Endothelial cell of umbilical vein (primary cell): ENCODE results near the gene ENHO.

ENCODE experiments used
- CTCF ChIP-seq, 2 donors: IDR thresholded peaks; 1 replicate in 1 of 2; 2 replicates in 1 of 2; pipeline ENCODE4 v1.5.1; 2011; ENCODE audit warnings: low read length in 2 of 2, mild to moderate bottlenecking in 2 of 2, moderate library complexity in 2 of 2, control low read depth in 1 of 2, inconsistent platforms in 1 of 2, low read depth in 1 of 2; ENCODE audit not compliant: insufficient read depth in 1 of 2; ENCODE audit errors: extremely low read depth in 1 of 2
- EZH2 ChIP-seq: IDR thresholded peaks from 2 replicates; pipeline ENCODE4 v1.6.1; 2012; ENCODE audit warnings: borderline replicate concordance, low read depth, mild to moderate bottlenecking, moderate library complexity, low read length, inconsistent platforms; ENCODE audit not compliant: severe bottlenecking
- MAX ChIP-seq: IDR thresholded peaks from 2 replicates; pipeline ENCODE4 v1.6.1; 2011; ENCODE audit not compliant: insufficient read depth, insufficient read length
- MYC ChIP-seq: IDR thresholded peaks from one replicate; pipeline ENCODE4 v1.6.1; 2011; ENCODE audit warnings: mild to moderate bottlenecking, low read depth, low read length

GRCh38 chr9:34551751-34552605 lies 29.2 kb upstream of the ENHO start:
- TF ChIP-seq MAX (no peak), EZH2 (no peak), CTCF (IDR thresholded peaks at IDR 0.05; ENCODE audit: extremely low read depth in 1 of 2, insufficient read depth in 1 of 2, low read depth in 1 of 2, low read length in 2 of 2) (no peak), MYC (no peak)
